Islet of Langerhans (tissue), 1 donor: ENCODE data around the gene TIMM13.
"Not testable (repeated sequence)": the region's sequence is repeated elsewhere in the genome, so short reads cannot be mapped to it uniquely, and the experiment has no call there.

ENCODE experiments used
- FAIRE-seq: peaks from one replicate; lab custom pipeline; 2011; peaks lifted over from hg19 to GRCh38; lab: Jason Lieb, UNC

TIMM13 gene

DNA sequence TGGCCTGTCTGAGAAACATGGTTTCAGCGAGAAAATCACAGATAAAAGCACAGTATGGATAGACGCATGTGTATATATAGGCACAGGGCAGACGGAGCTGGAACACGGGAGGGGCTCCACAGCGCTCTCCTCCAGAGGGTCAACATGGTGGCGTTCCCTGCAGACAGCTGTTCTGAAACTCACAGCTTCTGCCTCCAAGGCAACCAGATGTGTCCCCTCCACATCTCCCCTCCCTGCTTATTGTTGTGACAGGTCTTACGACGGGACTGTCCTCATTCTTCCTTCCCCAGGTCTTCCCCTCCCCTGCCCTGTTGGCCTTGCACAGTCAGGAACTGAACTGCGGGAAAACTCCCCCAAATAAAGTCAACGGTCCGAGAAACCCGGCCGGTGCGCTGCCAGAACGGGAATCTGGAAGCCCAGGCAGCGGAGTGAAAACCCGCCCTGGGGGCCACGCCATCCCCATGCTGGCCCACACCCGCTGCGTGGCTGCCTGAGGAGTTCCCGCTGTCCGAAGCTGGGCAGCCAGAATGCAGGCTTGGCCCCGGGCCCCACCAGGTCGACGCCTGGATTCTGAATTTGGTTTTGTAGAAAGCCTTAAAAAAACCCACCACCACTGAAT is 2.6 kb upstream of the TIMM13 start:
- FAIRE-seq, result no peak

- FAIRE-seq, result no peak
Observed at GRCh38 chr19:2428756-2429711, 1.6 kb upstream of the TIMM13 start.

GRCh38 chr19:2428321-2428690 is 920 bp upstream of the TIMM13 start:
- FAIRE-seq, result no peak

DNA sequence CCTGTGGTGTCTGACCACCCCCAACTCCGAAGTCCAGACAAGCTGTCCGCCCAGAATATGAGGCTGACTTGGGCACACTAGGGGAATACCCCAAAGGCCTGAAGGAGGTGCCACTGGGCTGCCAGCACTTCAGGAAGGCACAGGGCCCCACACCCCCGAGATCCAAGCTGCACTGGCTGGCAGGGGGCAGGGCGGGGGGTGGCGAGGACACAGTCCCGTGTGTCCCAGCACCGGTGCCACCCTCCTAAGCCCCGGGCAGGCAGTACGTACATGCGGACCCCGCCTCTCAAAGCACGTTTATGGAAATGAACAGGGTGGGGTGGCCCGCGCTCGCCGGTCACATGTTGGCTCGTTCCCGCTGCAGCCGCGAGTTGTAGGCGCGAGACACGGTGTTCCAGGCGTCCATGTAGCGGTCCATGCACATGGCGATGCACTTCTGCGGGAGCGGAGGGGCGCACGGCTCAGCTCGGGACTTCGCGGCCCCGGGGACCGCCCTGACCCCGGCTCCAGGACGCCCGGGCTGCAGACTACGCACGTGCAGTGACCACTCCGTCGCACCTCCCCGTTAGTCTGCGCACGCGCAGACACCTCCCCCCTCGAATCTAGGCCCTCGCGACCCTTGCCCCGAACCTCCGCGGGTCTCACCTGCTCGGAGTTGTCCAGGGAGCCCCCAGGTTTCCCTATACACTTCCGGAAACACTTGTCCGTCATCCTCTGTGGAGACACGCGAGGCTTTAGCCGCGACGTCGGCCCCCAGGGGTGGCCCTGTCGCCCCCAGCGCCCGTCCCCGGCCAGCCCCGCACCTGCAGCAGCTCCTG is 566 bp downstream of the TIMM13 start:
- FAIRE-seq, result no peak

- FAIRE-seq, result no peak
Observed at GRCh38 chr19:2425622-2426581, 1.5 kb downstream of the TIMM13 start.

- FAIRE-seq, result no peak
Observed at GRCh38 chr19:2424686-2425621, 2.4 kb downstream of the TIMM13 start.

GRCh38 chr19:2423915-2424685 is 3.3 kb downstream of the TIMM13 start:
- FAIRE-seq, result no peak

- FAIRE-seq, result no peak
Observed at GRCh38 chr19:2423071-2423914, 4.1 kb downstream of the TIMM13 start.

- no peak for FAIRE-seq
Observed at GRCh38 chr19:2421581-2422306, 5.6 kb downstream of the TIMM13 start.

- no peak for FAIRE-seq
Observed at GRCh38 chr19:2420490-2420889, 6.9 kb downstream of the TIMM13 start.

- no peak for FAIRE-seq
Observed at GRCh38 chr19:2419754-2420153, 7.6 kb downstream of the TIMM13 start.

DNA sequence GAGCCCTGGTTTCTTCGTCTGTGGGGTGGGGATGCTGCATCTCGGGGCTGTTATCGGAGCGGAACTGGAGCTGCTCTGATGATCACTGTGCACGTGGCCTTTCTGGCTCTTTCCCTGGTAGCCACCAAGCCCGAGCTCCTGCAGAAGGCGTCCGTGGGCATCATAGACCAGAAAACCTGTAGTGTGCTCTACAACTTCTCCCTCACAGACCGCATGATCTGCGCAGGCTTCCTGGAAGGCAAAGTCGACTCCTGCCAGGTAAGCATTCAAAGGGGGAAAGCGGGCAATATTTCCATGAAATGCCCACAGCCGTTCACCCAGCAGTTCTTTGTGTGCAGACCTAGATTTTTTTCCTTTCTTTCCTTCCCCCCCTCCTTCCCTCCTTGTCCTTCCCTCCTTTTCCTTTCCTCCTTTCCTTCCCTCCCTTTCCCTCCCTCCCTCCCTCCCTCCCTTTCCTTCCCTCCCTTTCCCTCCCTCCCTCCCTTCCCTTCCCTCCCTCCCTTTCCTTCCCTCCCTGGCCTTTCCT is 9.4 kb downstream of the TIMM13 start:
- FAIRE-seq, result no peak

GRCh38 chr19:2417436-2417835 is 9.9 kb downstream of the TIMM13 start:
- not testable (repeated sequence) for FAIRE-seq

GRCh38 chr19:2416321-2417097 is 10.9 kb downstream of the TIMM13 start:
- FAIRE-seq, result no peak

GRCh38 chr19:2415973-2416319 is 11.4 kb downstream of the TIMM13 start:
- no peak for FAIRE-seq

DNA sequence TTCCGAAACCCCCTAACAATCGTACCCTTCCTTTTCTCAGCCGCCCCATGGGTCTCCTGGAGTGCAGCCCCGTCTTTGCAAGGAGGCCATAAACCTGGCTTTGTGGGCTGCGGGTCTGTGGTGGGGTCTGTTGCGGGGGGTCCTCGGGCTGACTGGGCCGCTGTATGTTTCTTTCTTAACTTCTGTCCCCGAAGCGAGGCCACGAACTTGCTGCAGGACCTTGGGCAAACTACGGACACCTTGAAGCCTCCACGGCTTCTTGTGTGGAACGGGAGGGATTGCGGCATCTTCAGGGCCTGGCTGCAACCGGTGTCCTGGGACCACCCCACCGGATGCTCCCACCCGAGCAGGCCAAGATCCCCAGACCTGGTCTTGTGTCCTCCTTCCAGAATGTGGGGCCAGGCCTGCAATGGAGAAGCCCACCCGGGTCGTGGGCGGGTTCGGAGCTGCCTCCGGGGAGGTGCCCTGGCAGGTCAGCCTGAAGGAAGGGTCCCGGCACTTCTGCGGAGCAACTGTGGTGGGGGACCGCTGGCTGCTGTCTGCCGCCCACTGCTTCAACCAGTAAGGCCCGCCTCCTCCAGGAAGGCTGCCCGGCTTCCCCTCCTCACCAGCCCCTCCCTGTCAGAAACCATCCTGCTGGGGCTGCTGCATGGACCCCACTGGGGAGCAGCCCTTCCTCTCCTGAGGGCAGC is 12.0 kb downstream of the TIMM13 start:
- no peak for FAIRE-seq
